SU-DHL-6 (cell line): ENCODE data around the gene PKNOX2.

ENCODE experiments used
- H2AFZ ChIP-seq: fragments of 200-600 bp; sonication (generic); 2 replicates; pipeline ENCODE4 v1.6.1; 2014; ENCODE audit warnings: low read depth, mild to moderate bottlenecking, moderate library complexity, mixed read lengths, antibody characterized with exemption, low read length; ENCODE audit not compliant: severe bottlenecking
- H3F3A ChIP-seq: fragments of 200-600 bp; shearing (Covaris generic); 2 replicates; pipeline ENCODE4 v1.6.0; 2016; ENCODE audit warnings: antibody characterized with exemption, mild to moderate bottlenecking; ENCODE audit not compliant: insufficient read depth
- H3K27ac ChIP-seq: fragments of 200-600 bp; sonication (generic); 2 replicates; pipeline ENCODE4 v1.5.1; 2016; ENCODE audit warnings: low read depth, mild to moderate bottlenecking, low read length, moderate library complexity, mixed read lengths
- H3K27me3 ChIP-seq: fragments of 200-600 bp; sonication (generic), shearing (Covaris generic); 2 replicates; pipeline ENCODE4 v1.6.0; 2014; ENCODE audit warnings: mild to moderate bottlenecking, low read length
- H3K36me3 ChIP-seq: fragments of 200-600 bp; sonication (generic); 2 replicates; pipeline ENCODE4 v1.6.1; 2014; ENCODE audit warnings: mild to moderate bottlenecking, low read length, mixed read lengths
- H3K4me2 ChIP-seq: fragments of 300-600, 200-600 bp; shearing (Covaris generic), sonication (generic); 2 replicates; pipeline ENCODE4 v1.6.0; 2014; ENCODE audit warnings: low read length, low read depth, mild to moderate bottlenecking; ENCODE audit not compliant: poor library complexity, severe bottlenecking
- H3K4me3 ChIP-seq: fragments of 200-600 bp; sonication (generic); 2 replicates; pipeline ENCODE4 v1.5.1; 2014; ENCODE audit warnings: antibody characterized with exemption, low read length, mild to moderate bottlenecking, mixed read lengths; ENCODE audit not compliant: insufficient read depth, poor library complexity, severe bottlenecking
- H3K79me2 ChIP-seq: fragments of 200-600 bp; sonication (generic); 2 replicates; pipeline ENCODE4 v1.6.1; 2014; ENCODE audit warnings: mild to moderate bottlenecking, low read length, moderate library complexity; ENCODE audit not compliant: insufficient read depth
- H3K9ac ChIP-seq: fragments of 200-600 bp; sonication (generic); 2 replicates; pipeline ENCODE4 v1.7.0; 2014; ENCODE audit warnings: mild to moderate bottlenecking, low read length
- H3K9me2 ChIP-seq: fragments of 200-600 bp; sonication (generic); replicated peaks from 2 replicates; pipeline ENCODE4 v1.6.1; 2014; ENCODE audit warnings: low read length; ENCODE audit not compliant: insufficient read depth
- H3K9me3 ChIP-seq: fragments of 200-600 bp; sonication (generic); 2 replicates; pipeline ENCODE4 v1.6.1; 2014; ENCODE audit warnings: low read length, mixed read lengths; ENCODE audit not compliant: insufficient read depth
- H4K20me1 ChIP-seq: fragments of 200-600 bp; sonication (generic); 2 replicates; pipeline ENCODE4 v1.6.1; 2014; ENCODE audit warnings: low read depth, mild to moderate bottlenecking, antibody characterized with exemption, low read length, moderate library complexity, mixed read lengths
- EZH2phosphoT487 ChIP-seq: fragments of 200-600 bp; sonication (generic), shearing (Covaris generic); conservative IDR thresholded peaks from 2 replicates; pipeline ENCODE4 v1.6.1; 2018; ENCODE audit warnings: mild to moderate bottlenecking, antibody characterized with exemption, low read length, moderate library complexity, mixed read lengths
- TF ChIP-seq, protein P1 (sequence below): fragments of 200-600 bp; sonication (generic); IDR thresholded peaks from one replicate; pipeline ENCODE4 v1.5.1; 2017; ENCODE audit warnings: antibody characterized with exemption, mild to moderate bottlenecking, low read length, moderate library complexity; ENCODE audit not compliant: insufficient read depth, poor library complexity, severe bottlenecking

Gene PKNOX2

DNA sequence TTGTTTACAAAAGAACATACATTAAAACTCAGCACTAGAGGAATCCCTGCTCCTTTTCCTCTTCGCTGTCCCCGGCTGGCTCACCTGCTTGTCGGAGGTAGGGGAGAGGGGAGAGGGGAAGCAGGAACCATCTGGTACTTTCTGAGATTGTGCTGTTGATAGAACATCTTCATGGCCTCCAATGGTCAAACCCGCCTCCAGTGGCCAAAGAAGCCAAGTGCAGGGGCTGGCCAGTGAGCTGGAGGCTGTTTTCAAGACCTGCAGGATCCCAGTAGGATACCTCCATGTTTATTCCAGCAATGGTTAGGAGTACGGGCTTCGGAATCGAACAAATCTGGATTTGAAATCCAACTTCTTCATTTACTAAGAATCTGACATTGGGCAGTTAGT lies 92.6 kb downstream of the PKNOX2 start:
- Histone ChIP-seq H3K9ac (no peak overlapping the region), H3K27me3 (no peaks in the 10 kb centered on the region)

DNA sequence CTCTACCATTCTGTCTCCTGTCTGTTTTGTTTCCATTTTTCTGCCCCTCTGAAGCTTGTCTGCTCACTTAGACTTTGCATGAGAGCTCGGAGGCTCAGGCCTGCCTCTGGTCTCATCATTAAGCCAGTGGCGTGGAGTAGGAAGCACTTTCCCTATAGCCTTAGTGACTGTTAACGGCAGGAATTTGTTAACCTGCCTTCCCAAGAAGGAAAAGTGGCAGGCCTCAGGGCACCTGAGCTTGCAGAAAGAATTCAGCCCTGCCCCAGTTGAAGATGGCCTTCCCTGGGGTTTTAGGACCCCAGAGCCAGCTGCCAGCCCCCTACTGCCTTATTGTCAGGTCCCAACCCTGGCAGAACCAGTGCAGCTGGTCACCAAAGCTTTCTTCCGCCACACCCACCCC lies 93.2 kb downstream of the PKNOX2 start:
- Histone ChIP-seq H3K9ac (no peak overlapping the region), H3F3A (no peaks in the 10 kb centered on the region), H3K79me2 (no peaks in the 10 kb centered on the region), H3K9me2 (no peaks in the 10 kb centered on the region), H3K4me2 (no peak overlapping the region), H3K27ac (no peak overlapping the region), H3K4me3 (no peak overlapping the region), H4K20me1 (no peaks in the 10 kb centered on the region), H3K36me3 (no peaks in the 10 kb centered on the region), H3K9me3 (no peaks in the 10 kb centered on the region), H2AFZ (no peak overlapping the region), H3K27me3 (no peaks in the 10 kb centered on the region)
- TF ChIP-seq, protein P1, sequence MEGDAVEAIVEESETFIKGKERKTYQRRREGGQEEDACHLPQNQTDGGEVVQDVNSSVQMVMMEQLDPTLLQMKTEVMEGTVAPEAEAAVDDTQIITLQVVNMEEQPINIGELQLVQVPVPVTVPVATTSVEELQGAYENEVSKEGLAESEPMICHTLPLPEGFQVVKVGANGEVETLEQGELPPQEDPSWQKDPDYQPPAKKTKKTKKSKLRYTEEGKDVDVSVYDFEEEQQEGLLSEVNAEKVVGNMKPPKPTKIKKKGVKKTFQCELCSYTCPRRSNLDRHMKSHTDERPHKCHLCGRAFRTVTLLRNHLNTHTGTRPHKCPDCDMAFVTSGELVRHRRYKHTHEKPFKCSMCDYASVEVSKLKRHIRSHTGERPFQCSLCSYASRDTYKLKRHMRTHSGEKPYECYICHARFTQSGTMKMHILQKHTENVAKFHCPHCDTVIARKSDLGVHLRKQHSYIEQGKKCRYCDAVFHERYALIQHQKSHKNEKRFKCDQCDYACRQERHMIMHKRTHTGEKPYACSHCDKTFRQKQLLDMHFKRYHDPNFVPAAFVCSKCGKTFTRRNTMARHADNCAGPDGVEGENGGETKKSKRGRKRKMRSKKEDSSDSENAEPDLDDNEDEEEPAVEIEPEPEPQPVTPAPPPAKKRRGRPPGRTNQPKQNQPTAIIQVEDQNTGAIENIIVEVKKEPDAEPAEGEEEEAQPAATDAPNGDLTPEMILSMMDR: no peak
- TF ChIP-seq EZH2phosphoT487: no peak

More for the DNA sequence above, 92.6 kb downstream of the PKNOX2 start:
- H3K4me2 ChIP-seq: no peak overlapping the region
- no peaks in the 10 kb centered on the region for H3K79me2 ChIP-seq
- H3K4me3 ChIP-seq: no peak overlapping the region
- H3K9me2 ChIP-seq: no peaks in the 10 kb centered on the region
- no peak overlapping the region for H2AFZ ChIP-seq
- H3K9me3 ChIP-seq: no peaks in the 10 kb centered on the region
- no peaks in the 10 kb centered on the region for H3F3A ChIP-seq
- no peaks in the 10 kb centered on the region for H3K36me3 ChIP-seq
- TF ChIP-seq, protein P1: no peak
- TF ChIP-seq EZH2phosphoT487: no peak
- H3K27ac ChIP-seq: no peak overlapping the region
- H4K20me1 ChIP-seq: no peaks in the 10 kb centered on the region

DNA sequence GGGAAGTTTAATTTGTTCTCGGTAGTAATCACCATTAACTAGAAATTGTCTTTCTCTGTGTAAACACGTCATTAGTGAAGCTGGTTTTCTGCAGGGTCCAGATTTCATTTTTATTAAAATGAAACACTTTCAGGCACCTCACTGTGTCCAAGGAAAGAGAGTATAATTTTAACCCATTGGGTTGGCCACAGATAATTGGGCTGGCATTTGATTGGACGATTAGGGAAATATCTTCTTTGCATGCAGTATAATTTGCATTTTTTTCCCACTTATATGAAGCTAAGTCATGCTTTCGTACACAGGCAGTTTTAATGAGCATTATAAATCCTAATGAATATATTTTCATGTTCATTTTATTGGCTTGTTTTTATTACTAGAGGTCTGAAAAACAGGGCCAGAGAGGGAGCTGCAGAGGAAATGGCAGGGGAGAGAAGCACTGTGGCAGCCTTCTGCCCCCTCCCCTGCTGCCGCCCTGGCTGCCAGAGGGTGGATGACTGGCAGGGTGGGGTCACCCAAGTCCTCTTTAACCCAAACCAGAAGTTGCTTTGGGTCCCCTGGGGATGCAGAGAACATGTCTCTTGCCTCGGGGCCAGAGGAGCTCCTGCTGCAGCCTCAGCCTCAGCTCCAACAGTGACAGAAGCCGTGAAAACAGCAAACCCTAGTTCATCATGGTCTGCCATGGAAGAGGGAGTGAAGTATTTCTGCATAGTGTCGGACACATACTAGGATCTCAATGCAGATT lies 93.9 kb downstream of the PKNOX2 start:
- H3K27ac ChIP-seq: no peak overlapping the region
- no peak overlapping the region for H3K4me2 ChIP-seq
- H3K9me2 ChIP-seq: no peaks in the 10 kb centered on the region
- H3K36me3 ChIP-seq: no peaks in the 10 kb centered on the region
- H3K27me3 ChIP-seq: no peaks in the 10 kb centered on the region
- H3K9me3 ChIP-seq: no peaks in the 10 kb centered on the region
- H3F3A ChIP-seq: no peaks in the 10 kb centered on the region
- TF ChIP-seq, protein P1: no peak
- TF ChIP-seq EZH2phosphoT487: no peak
- H4K20me1 ChIP-seq: no peaks in the 10 kb centered on the region
- no peak overlapping the region for H3K4me3 ChIP-seq
- H2AFZ ChIP-seq: no peak overlapping the region
- no peaks in the 10 kb centered on the region for H3K79me2 ChIP-seq
- H3K9ac ChIP-seq: no peak overlapping the region
